ENCODE data around the gene MAP4K4. TPM values are rescaled to one million over a fixed set of nuclear protein-coding genes. Genes with fewer than 3 reads are reported as not detected.

Gene MAP4K4
- total RNA-seq, 1 experiment from 2014 or later = 132 TPM

DNA sequence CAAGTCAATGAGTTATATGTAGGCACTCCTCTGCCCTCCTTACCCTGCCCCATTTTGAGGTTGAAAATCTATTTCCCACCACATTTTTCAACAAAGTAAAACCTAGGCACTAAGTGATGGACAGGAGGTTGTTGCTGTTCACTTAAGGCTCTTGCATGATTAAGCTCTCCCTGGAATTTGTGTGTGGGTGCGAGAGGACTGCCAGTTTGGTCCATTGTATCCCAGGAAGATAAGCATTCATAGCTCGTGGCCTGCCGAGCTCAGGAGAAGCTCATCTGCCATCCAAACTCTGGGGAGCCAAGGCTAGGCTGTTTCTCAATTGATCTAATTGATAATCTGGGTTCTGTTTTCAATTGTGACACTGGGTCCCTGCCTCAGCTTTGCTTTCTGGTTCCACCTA lies 4.7 kb upstream of the MAP4K4 start:
- no peak for DNase-seq
- Histone ChIP-seq H2BK20ac (ENCODE audit: low read depth, low read length, poor library complexity, severe bottlenecking) (no peak overlapping the region), H3K14ac (ENCODE audit: insufficient read depth, low read length) (no peak overlapping the region), H3K4ac (ENCODE audit: low read depth, low read length) (no peak overlapping the region), H3K23me2 (ENCODE audit: insufficient read length, low read depth, low read length, poor library complexity, severe bottlenecking) (peaks cover 4% of the 10 kb centered on the region), H3K79me1 (ENCODE audit: insufficient read depth, low read depth, low read length, poor library complexity, severe bottlenecking) (no peaks in the 10 kb centered on the region), H3T11ph (ENCODE audit: low read length) (no peak overlapping the region), H3K23ac (ENCODE audit: insufficient read length, low read depth, low read length) (no peak overlapping the region), H2BK15ac (ENCODE audit: low read depth, low read length) (no peak overlapping the region), H3K18ac (ENCODE audit: insufficient read length, low read depth, low read length) (no peak overlapping the region), H4K91ac (ENCODE audit: insufficient read length, low read depth, low read length) (no peak overlapping the region), H3K4me1 (ENCODE audit: insufficient read depth, low read length) (peaks cover 4% of the 10 kb centered on the region), H2BK120ac (ENCODE audit: low read depth, low read length, poor library complexity, severe bottlenecking) (no peak overlapping the region), H2BK5ac (ENCODE audit: insufficient read length, low read length) (no peak overlapping the region), H4K8ac (replicated peaks; ENCODE audit: insufficient read length, low read depth, low read length) (no peak overlapping the region), H2AFZ (ENCODE audit: low read length) (no peak overlapping the region), H3K27me3 (ENCODE audit: insufficient read depth, low read length) (no peaks in the 10 kb centered on the region), H3K9ac (ENCODE audit: extremely low read depth, insufficient read length, low read length) (no peak overlapping the region), H3K27ac (ENCODE audit: insufficient read length, low read depth, low read length) (no peak overlapping the region), H3K56ac (ENCODE audit: insufficient read length, low read depth, low read length) (no peak overlapping the region), H3K9me3 (ENCODE audit: control insufficient read depth, low read depth, low read length) (no peaks in the 10 kb centered on the region), H3K4me2 (ENCODE audit: insufficient read depth, insufficient read length, low read length) (no peak overlapping the region), H4K5ac (ENCODE audit: insufficient read length, low read depth, low read length) (no peak overlapping the region), H4K20me1 (ENCODE audit: control insufficient read depth, insufficient read depth, insufficient read length) (no peaks in the 10 kb centered on the region), H2BK12ac (ENCODE audit: insufficient read length, low read depth, low read length) (no peak overlapping the region), H2AK5ac (ENCODE audit: insufficient read length, low read length) (no peak overlapping the region), H3K79me2 (ENCODE audit: insufficient read depth, low read length) (no peaks in the 10 kb centered on the region)
- TF ChIP-seq, protein P1, sequence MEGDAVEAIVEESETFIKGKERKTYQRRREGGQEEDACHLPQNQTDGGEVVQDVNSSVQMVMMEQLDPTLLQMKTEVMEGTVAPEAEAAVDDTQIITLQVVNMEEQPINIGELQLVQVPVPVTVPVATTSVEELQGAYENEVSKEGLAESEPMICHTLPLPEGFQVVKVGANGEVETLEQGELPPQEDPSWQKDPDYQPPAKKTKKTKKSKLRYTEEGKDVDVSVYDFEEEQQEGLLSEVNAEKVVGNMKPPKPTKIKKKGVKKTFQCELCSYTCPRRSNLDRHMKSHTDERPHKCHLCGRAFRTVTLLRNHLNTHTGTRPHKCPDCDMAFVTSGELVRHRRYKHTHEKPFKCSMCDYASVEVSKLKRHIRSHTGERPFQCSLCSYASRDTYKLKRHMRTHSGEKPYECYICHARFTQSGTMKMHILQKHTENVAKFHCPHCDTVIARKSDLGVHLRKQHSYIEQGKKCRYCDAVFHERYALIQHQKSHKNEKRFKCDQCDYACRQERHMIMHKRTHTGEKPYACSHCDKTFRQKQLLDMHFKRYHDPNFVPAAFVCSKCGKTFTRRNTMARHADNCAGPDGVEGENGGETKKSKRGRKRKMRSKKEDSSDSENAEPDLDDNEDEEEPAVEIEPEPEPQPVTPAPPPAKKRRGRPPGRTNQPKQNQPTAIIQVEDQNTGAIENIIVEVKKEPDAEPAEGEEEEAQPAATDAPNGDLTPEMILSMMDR (conservative IDR thresholded peaks at IDR 0.05) = no peak
- no CpG with 5 or more reads among the region's 3 CpGs for WGBS (ENCODE audit: extremely low coverage, insufficient read length, low lambda C conversion rate)
- peaks cover 0 to 4% (median 0%) of the 10 kb centered on the region in 3 experiments; a peak in 2 of 7 replicates for H3K36me3 Mint-ChIP-seq (ENCODE audit: insufficient read depth in 1 of 3, low read depth in 3 of 3)
- H3K27me3 Mint-ChIP-seq (ENCODE audit: low read depth) = peaks cover 12% of the 10 kb centered on the region
- peaks cover 0 to 2% of the 10 kb centered on the region in 2 experiments; a peak in 2 of 5 replicates for H3K9me3 Mint-ChIP-seq
- no peak overlapping the region for H3K27ac Mint-ChIP-seq
- peaks cover 10 to 13% of the 10 kb centered on the region in 2 experiments for H3K4me1 Mint-ChIP-seq
- no peak overlapping the region for H3K4me3 Mint-ChIP-seq

Measured in H9 (cell line).